HepG2 (cell line): Measurements from ENCODE around the gene C11orf24. TPM values are rescaled to one million over a fixed set of nuclear protein-coding genes. Genes with fewer than 3 reads are reported as not detected.
A peak's percentile ranks its signal among the peaks of the same experiment; 100 is the strongest.

Source experiments
- GTF2F1 ChIP-seq: fragments of 150-350 bp; IDR thresholded peaks from 2 replicates; pipeline ENCODE4 v1.6.1; 2014; ENCODE audit warnings: low read length
- GZF1 ChIP-seq: sonication (generic); formaldehyde crosslinking; IDR thresholded peaks from 2 replicates; pipeline ENCODE4 v1.5.1; 2020; ENCODE audit warnings: mild to moderate bottlenecking, missing genetic modification reagents
- NCOA1 ChIP-seq: sonication (generic); formaldehyde crosslinking; IDR thresholded peaks from 2 replicates; pipeline ENCODE4 v1.9.0; 2021; ENCODE audit warnings: missing genetic modification reagents
- NR2F2 ChIP-seq: IDR thresholded peaks from 2 replicates; pipeline ENCODE4 v1.6.1; 2012; ENCODE audit warnings: low read depth, inconsistent platforms, borderline replicate concordance
- TSC22D2 ChIP-seq: sonication (generic); formaldehyde crosslinking; IDR thresholded peaks from 2 replicates; pipeline ENCODE4 v1.5.1; 2020; ENCODE audit warnings: missing genetic modification reagents, mild to moderate bottlenecking, borderline replicate concordance
- ZFP36L2 ChIP-seq: sonication (generic); formaldehyde crosslinking; IDR thresholded peaks from 2 replicates; pipeline ENCODE4 v1.4.0; 2020; ENCODE audit warnings: missing genetic modification reagents
- ZIK1 ChIP-seq: sonication (generic); formaldehyde crosslinking; IDR thresholded peaks from 2 replicates; pipeline ENCODE4 v1.5.0; 2020; ENCODE audit warnings: mild to moderate bottlenecking, low read depth, missing genetic modification reagents, borderline replicate concordance
- ZNF224 ChIP-seq: sonication (generic); formaldehyde crosslinking; IDR thresholded peaks from 2 replicates; pipeline ENCODE4 v1.5.0; 2020; ENCODE audit warnings: mild to moderate bottlenecking, missing genetic modification reagents
- ZNF256 ChIP-seq: sonication (generic); formaldehyde crosslinking; conservative IDR thresholded peaks from 2 replicates; pipeline ENCODE4 v1.4.0; 2020; ENCODE audit warnings: missing genetic modification reagents
- ZNF430 ChIP-seq: sonication (generic); formaldehyde crosslinking; IDR thresholded peaks from 2 replicates; pipeline ENCODE4 v1.9.0; 2021; ENCODE audit warnings: mild to moderate bottlenecking, missing genetic modification reagents
- ZNF816 ChIP-seq: sonication (generic); formaldehyde crosslinking; IDR thresholded peaks from 2 replicates; pipeline ENCODE4 v1.8.0; 2022; ENCODE audit warnings: missing genetic modification reagents, mild to moderate bottlenecking, borderline replicate concordance
- ZNF883 ChIP-seq: sonication (generic); formaldehyde crosslinking; IDR thresholded peaks from 2 replicates; pipeline ENCODE4 v1.5.1; 2020; ENCODE audit warnings: mild to moderate bottlenecking, missing genetic modification reagents; ENCODE audit errors: not compliant biosample characterization
- polyA plus RNA-seq, 8 experiments: library from polyadenylated mRNA; depleted of rRNA in 3 of 8; stranded (reverse) in 7 of 8; unstranded in 1 of 8; fragments of >200 nt; fragmentation: Illumina TruSeq in 4 of 8; extraction: Trizol in 4 of 8; gene quantifications; 2 replicates each; pipeline versions ENCODE4 v1.2.1 to v1.2.3, GENCODE V29; 2011 to 2016; ENCODE audit warnings: low read depth in 4 of 8, missing spikeins in 1 of 8, mixed read lengths in 1 of 8; ENCODE audit not compliant: insufficient read depth in 1 of 8
- total RNA-seq, 5 experiments: library from RNA; depleted of rRNA; stranded (reverse); fragments of >200 nt; fragmentation: Illumina TruSeq; extraction: Trizol; gene quantifications; 2 replicates each; pipeline ENCODE4 v1.2.3, GENCODE V29; 2016; ENCODE audit warnings: low read depth in 1 of 5
- TF ChIP-seq, protein P1 (sequence below): sonication (generic); formaldehyde crosslinking; IDR thresholded peaks from 2 replicates; pipeline ENCODE4 v1.4.0; 2020; ENCODE audit warnings: missing genetic modification reagents
- TF ChIP-seq, protein P2 (sequence below): sonication (generic); formaldehyde crosslinking; IDR thresholded peaks from 2 replicates; pipeline ENCODE4 v1.8.0; 2022; ENCODE audit warnings: mild to moderate bottlenecking, missing genetic modification reagents, borderline replicate concordance
- TF ChIP-seq, protein P3 (sequence below): sonication (generic); formaldehyde crosslinking; IDR thresholded peaks from 2 replicates; pipeline ENCODE4 v1.9.0; 2022; ENCODE audit warnings: low read depth, missing genetic modification reagents
- TF ChIP-seq, protein P4 (sequence below): sonication (generic); formaldehyde crosslinking; IDR thresholded peaks from 2 replicates; pipeline ENCODE4 v1.5.1; 2020; ENCODE audit warnings: missing genetic modification reagents, mild to moderate bottlenecking, borderline replicate concordance
- TF ChIP-seq, protein P5 (sequence below): sonication (generic); formaldehyde crosslinking; IDR thresholded peaks from 2 replicates; pipeline ENCODE4 v1.8.1; 2022; ENCODE audit warnings: low read depth, mild to moderate bottlenecking, missing genetic modification reagents
- TF ChIP-seq, protein P6 (sequence below): sonication (generic); formaldehyde crosslinking; IDR thresholded peaks from 2 replicates; pipeline ENCODE4 v1.5.0; 2020; ENCODE audit warnings: missing genetic modification reagents

C11orf24 gene
- total and polyA plus RNA-seq, 2 of the 13 experiments (the other 11 are each of a cell fraction or from before 2014, with no cell fraction given) = 52.9 to 55.5 TPM

DNA sequence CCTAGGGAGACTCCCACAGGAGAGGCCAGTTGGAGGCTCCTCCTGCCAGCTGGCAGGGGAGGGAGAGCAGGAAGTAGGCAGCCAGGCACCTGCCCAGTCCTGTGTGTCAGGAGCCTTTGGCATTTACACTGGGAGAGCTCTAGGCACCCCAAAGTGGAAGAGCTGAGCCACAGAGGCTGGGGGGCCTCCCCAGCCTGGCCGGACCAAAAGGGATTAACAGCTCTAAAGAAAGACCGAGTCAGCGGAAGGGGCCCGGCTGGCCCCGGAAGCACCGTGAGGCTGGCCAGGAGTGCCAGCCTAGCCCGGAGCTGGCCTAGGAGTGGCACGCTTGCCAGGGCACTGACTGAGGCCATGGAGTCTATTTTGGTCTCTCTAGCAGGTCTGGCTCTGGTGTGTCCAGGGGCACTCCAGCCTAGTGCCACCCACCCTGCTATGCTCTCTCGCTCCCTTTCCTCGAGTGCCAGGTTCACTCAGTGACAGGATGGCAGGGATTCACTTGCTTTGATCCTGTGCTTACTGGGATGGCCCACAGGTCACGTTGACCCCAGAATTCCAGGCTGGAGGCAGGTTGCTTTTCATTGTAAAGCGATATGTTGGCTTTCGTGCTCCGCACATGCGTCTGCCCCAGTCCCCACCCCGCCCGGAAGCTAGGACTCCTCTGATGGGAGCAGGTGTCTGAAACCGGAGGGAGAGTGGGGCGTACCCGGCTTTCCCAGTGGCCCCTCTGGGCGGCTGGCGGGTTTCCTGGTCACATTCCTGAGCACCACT is 55.4 kb downstream of the C11orf24 start (continued):
- TF ChIP-seq ZIK1 (CRISPR knock-in tag) (no peak), ZNF256 (no peak), TSC22D2 (0 out of 2 replicates have a peak, but pooled peaks have one; percentile 1), NR2F2 (no peak), GZF1 (CRISPR knock-in tag) (no peak), ZNF224 (CRISPR knock-in tag) (no peak), ZNF430 (no peak), GTF2F1 (no peak), ZNF883 (CRISPR knock-in tag) (no peak), ZNF816 (CRISPR knock-in tag) (no peak), ZFP36L2 (CRISPR knock-in tag) (no peak), NCOA1 (CRISPR knock-in tag) (no peak)
- TF ChIP-seq, protein P1, sequence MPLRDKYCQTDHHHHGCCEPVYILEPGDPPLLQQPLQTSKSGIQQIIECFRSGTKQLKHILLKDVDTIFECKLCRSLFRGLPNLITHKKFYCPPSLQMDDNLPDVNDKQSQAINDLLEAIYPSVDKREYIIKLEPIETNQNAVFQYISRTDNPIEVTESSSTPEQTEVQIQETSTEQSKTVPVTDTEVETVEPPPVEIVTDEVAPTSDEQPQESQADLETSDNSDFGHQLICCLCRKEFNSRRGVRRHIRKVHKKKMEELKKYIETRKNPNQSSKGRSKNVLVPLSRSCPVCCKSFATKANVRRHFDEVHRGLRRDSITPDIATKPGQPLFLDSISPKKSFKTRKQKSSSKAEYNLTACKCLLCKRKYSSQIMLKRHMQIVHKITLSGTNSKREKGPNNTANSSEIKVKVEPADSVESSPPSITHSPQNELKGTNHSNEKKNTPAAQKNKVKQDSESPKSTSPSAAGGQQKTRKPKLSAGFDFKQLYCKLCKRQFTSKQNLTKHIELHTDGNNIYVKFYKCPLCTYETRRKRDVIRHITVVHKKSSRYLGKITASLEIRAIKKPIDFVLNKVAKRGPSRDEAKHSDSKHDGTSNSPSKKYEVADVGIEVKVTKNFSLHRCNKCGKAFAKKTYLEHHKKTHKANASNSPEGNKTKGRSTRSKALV (CRISPR knock-in tag) = no peak
- TF ChIP-seq, protein P2, sequence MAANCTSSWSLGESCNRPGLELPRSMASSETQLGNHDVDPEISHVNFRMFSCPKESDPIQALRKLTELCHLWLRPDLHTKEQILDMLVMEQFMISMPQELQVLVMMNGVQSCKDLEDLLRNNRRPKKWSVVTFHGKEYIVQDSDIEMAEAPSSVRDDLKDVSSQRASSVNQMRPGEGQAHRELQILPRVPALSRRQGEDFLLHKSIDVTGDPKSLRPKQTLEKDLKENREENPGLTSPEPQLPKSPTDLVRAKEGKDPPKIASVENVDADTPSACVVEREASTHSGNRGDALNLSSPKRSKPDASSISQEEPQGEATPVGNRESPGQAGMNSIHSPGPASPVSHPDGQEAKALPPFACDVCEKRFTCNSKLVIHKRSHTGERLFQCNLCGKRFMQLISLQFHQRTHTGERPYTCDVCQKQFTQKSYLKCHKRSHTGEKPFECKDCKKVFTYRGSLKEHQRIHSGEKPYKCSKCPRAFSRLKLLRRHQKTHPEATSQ (CRISPR knock-in tag) = no peak
- TF ChIP-seq, protein P3, sequence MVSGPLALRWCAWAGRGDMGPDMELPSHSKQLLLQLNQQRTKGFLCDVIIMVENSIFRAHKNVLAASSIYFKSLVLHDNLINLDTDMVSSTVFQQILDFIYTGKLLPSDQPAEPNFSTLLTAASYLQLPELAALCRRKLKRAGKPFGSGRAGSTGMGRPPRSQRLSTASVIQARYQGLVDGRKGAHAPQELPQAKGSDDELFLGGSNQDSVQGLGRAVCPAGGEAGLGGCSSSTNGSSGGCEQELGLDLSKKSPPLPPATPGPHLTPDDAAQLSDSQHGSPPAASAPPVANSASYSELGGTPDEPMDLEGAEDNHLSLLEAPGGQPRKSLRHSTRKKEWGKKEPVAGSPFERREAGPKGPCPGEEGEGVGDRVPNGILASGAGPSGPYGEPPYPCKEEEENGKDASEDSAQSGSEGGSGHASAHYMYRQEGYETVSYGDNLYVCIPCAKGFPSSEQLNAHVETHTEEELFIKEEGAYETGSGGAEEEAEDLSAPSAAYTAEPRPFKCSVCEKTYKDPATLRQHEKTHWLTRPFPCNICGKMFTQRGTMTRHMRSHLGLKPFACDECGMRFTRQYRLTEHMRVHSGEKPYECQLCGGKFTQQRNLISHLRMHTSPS (CRISPR knock-in tag) = peak; percentile 95
- TF ChIP-seq, protein P4, sequence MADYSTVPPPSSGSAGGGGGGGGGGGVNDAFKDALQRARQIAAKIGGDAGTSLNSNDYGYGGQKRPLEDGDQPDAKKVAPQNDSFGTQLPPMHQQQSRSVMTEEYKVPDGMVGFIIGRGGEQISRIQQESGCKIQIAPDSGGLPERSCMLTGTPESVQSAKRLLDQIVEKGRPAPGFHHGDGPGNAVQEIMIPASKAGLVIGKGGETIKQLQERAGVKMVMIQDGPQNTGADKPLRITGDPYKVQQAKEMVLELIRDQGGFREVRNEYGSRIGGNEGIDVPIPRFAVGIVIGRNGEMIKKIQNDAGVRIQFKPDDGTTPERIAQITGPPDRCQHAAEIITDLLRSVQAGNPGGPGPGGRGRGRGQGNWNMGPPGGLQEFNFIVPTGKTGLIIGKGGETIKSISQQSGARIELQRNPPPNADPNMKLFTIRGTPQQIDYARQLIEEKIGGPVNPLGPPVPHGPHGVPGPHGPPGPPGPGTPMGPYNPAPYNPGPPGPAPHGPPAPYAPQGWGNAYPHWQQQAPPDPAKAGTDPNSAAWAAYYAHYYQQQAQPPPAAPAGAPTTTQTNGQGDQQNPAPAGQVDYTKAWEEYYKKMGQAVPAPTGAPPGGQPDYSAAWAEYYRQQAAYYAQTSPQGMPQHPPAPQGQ (CRISPR knock-in tag) = no peak
- TF ChIP-seq, protein P5, sequence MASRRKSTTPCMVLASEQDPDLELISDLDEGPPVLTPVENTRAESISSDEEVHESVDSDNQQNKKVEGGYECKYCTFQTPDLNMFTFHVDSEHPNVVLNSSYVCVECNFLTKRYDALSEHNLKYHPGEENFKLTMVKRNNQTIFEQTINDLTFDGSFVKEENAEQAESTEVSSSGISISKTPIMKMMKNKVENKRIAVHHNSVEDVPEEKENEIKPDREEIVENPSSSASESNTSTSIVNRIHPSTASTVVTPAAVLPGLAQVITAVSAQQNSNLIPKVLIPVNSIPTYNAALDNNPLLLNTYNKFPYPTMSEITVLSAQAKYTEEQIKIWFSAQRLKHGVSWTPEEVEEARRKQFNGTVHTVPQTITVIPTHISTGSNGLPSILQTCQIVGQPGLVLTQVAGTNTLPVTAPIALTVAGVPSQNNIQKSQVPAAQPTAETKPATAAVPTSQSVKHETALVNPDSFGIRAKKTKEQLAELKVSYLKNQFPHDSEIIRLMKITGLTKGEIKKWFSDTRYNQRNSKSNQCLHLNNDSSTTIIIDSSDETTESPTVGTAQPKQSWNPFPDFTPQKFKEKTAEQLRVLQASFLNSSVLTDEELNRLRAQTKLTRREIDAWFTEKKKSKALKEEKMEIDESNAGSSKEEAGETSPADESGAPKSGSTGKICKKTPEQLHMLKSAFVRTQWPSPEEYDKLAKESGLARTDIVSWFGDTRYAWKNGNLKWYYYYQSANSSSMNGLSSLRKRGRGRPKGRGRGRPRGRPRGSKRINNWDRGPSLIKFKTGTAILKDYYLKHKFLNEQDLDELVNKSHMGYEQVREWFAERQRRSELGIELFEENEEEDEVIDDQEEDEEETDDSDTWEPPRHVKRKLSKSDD (CRISPR knock-in tag) = no peak
- TF ChIP-seq, protein P6, sequence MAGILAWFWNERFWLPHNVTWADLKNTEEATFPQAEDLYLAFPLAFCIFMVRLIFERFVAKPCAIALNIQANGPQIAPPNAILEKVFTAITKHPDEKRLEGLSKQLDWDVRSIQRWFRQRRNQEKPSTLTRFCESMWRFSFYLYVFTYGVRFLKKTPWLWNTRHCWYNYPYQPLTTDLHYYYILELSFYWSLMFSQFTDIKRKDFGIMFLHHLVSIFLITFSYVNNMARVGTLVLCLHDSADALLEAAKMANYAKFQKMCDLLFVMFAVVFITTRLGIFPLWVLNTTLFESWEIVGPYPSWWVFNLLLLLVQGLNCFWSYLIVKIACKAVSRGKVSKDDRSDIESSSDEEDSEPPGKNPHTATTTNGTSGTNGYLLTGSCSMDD (CRISPR knock-in tag) = no peak
